ENCODE data around the gene LRMDA.

The LRMDA gene

GRCh38 chr10:75402486-75403143 lies 28.8 kb upstream of the LRMDA start:
- no peak for DNase-seq

GRCh38 chr10:75403144-75403938 lies 28.1 kb upstream of the LRMDA start:
- DNase-seq, result no peak

- no peak for DNase-seq
These were observed 27.2 kb upstream of the LRMDA start for GRCh38 chr10:75403939-75404814.

GRCh38 chr10:75404815-75405597 lies 26.4 kb upstream of the LRMDA start:
- DNase-seq, result no peak

GRCh38 chr10:75405598-75406461 lies 25.6 kb upstream of the LRMDA start:
- DNase-seq, result no peak

GRCh38 chr10:75406462-75407223 lies 24.8 kb upstream of the LRMDA start:
- DNase-seq, result no peak

- DNase-seq, result no peak
These were observed 24.2 kb upstream of the LRMDA start for GRCh38 chr10:75407224-75407712.

- DNase-seq, result no peak
These were observed 23.5 kb upstream of the LRMDA start for GRCh38 chr10:75407713-75408508.

GRCh38 chr10:75408509-75408875 lies 22.9 kb upstream of the LRMDA start:
- no peak for DNase-seq

GRCh38 chr10:75408911-75409885 lies 22.2 kb upstream of the LRMDA start:
- no peak for DNase-seq

GRCh38 chr10:75410132-75411005 lies 21.1 kb upstream of the LRMDA start:
- DNase-seq, result no peak

- DNase-seq, result no peak
These were observed 16.9 kb upstream of the LRMDA start for GRCh38 chr10:75414527-75414926.

GRCh38 chr10:75417522-75417927 lies 13.9 kb upstream of the LRMDA start:
- DNase-seq, result no peak

- DNase-seq, result no peak
These were observed 13.1 kb upstream of the LRMDA start for GRCh38 chr10:75418293-75418692.

- DNase-seq, result no peak
These were observed 12.7 kb upstream of the LRMDA start for GRCh38 chr10:75418712-75419111.

- no peak for DNase-seq
These were observed 8.5 kb upstream of the LRMDA start for GRCh38 chr10:75422913-75423312.

GRCh38 chr10:75424571-75424970 lies 6.9 kb upstream of the LRMDA start:
- DNase-seq, result no peak

All from KG1 (cell line).